ENCODE measurements around the gene PGGHG. TPM values are rescaled to one million over a fixed set of nuclear protein-coding genes. Genes with fewer than 3 reads are reported as not detected.

PGGHG gene
- polyA plus RNA-seq, 1 donor (not counting 4 experiments of a cell fraction or from before 2014, with no cell fraction given), result 4.3 TPM

- Histone ChIP-seq H3K27me3 (ENCODE audit: control insufficient read depth, extremely low read depth, insufficient read depth, low read length) (peaks cover 21% of the 10 kb centered on the region), H2AFZ (ENCODE audit: control insufficient read depth, low read length) (no peak overlapping the region), H3K9me1 (ENCODE audit: control insufficient read depth, extremely low read depth, insufficient read depth, low read length) (no peaks in the 10 kb centered on the region), H3K36me3 (ENCODE audit: control insufficient read depth in 2 of 2, extremely low read depth in 1 of 2, insufficient read depth in 2 of 2, low read length in 2 of 2) (no peaks in the 10 kb centered on the region), H3K9ac (ENCODE audit: control insufficient read depth, extremely low read depth, insufficient read depth, low read length) (no peak overlapping the region), H3K4me2 (ENCODE audit: control insufficient read depth, extremely low read depth, insufficient read depth, low read depth, low read length) (no peak overlapping the region), H3K4me1 (ENCODE audit: control insufficient read depth, extremely low read depth, insufficient read depth, low read length) (peaks cover 7% of the 10 kb centered on the region), H3K9me3 (ENCODE audit: control insufficient read depth, low read depth, low read length) (no peaks in the 10 kb centered on the region), H3K4me3 (ENCODE audit: control insufficient read depth in 2 of 3, extremely low read depth in 1 of 3, insufficient read depth in 2 of 3, low read depth in 1 of 3, low read length in 3 of 3) (no peak overlapping the region), H3K27ac (ENCODE audit: control insufficient read depth, insufficient read depth, low read length) (no peak overlapping the region), H3K79me2 (ENCODE audit: control insufficient read depth, insufficient read depth, low read length) (no peaks in the 10 kb centered on the region), H4K20me1 (ENCODE audit: control insufficient read depth, extremely low read depth, insufficient read depth, low read length) (no peaks in the 10 kb centered on the region)
- dilution Hi-C loops (cut with MboI; ENCODE audit: extremely low pct_ligation_motif_present, low sequenced_read_pairs), result no loop called here
- no peak for FAIRE-seq
- no peak for DNase-seq (ENCODE audit: low read depth, low spot score)
- no peak for TF ChIP-seq EZH2 (IDR thresholded peaks at IDR 0.05; ENCODE audit: low read length)
Observed at GRCh38 chr11:291281-292210, 2.6 kb downstream of the PGGHG start.

- H3K9ac ChIP-seq (ENCODE audit: control insufficient read depth, extremely low read depth, insufficient read depth, low read length), result no peak overlapping the region
- FAIRE-seq (no peak), DNase-seq (ENCODE audit: low read depth, low spot score) (no peak)
- no peaks in the 10 kb centered on the region for H4K20me1 ChIP-seq (ENCODE audit: control insufficient read depth, extremely low read depth, insufficient read depth, low read length)
- H2AFZ ChIP-seq (ENCODE audit: control insufficient read depth, low read length), result no peak overlapping the region
- no peak overlapping the region for H3K4me2 ChIP-seq (ENCODE audit: control insufficient read depth, extremely low read depth, insufficient read depth, low read depth, low read length)
- H3K9me3 ChIP-seq (ENCODE audit: control insufficient read depth, low read depth, low read length), result no peaks in the 10 kb centered on the region
- no peaks in the 10 kb centered on the region for H3K9me1 ChIP-seq (ENCODE audit: control insufficient read depth, extremely low read depth, insufficient read depth, low read length)
- dilution Hi-C loops (cut with MboI; ENCODE audit: extremely low pct_ligation_motif_present, low sequenced_read_pairs), result no loop called here
- peaks cover 18% of the 10 kb centered on the region for H3K27me3 ChIP-seq (ENCODE audit: control insufficient read depth, extremely low read depth, insufficient read depth, low read length)
- H3K27ac ChIP-seq (ENCODE audit: control insufficient read depth, insufficient read depth, low read length), result no peak overlapping the region
- no peak overlapping the region for H3K4me3 ChIP-seq (ENCODE audit: control insufficient read depth in 2 of 3, extremely low read depth in 1 of 3, insufficient read depth in 2 of 3, low read depth in 1 of 3, low read length in 3 of 3)
- TF ChIP-seq EZH2 (IDR thresholded peaks at IDR 0.05; ENCODE audit: low read length) (no peak), CTCF (optimal IDR thresholded peaks at IDR 0.05 in 1 of 3, IDR thresholded peaks at IDR 0.05 in 1 of 3, conservative IDR thresholded peaks at IDR 0.05 in 1 of 3; ENCODE audit: extremely low read depth in 1 of 3, insufficient read depth in 2 of 3, low read length in 3 of 3) (no peak)
- H3K36me3 ChIP-seq (ENCODE audit: control insufficient read depth in 2 of 2, extremely low read depth in 1 of 2, insufficient read depth in 2 of 2, low read length in 2 of 2), result no peaks in the 10 kb centered on the region
- H3K79me2 ChIP-seq (ENCODE audit: control insufficient read depth, insufficient read depth, low read length), result no peaks in the 10 kb centered on the region
- peaks cover 7% of the 10 kb centered on the region for H3K4me1 ChIP-seq (ENCODE audit: control insufficient read depth, extremely low read depth, insufficient read depth, low read length)
Observed at GRCh38 chr11:292211-293121, 3.5 kb downstream of the PGGHG start.

Data from keratinocyte (primary cell).